ENCODE data around the gene APOBEC2. TPM values are rescaled to one million over a fixed set of nuclear protein-coding genes. Genes with fewer than 3 reads are reported as not detected.

The APOBEC2 gene
- total and polyA plus RNA-seq, 9 of the 15 experiments (the other 6 are each of a cell fraction or from before 2014, with no cell fraction given), result 0.25 to 1.6 TPM; not detected in 7

- TF ChIP-seq, protein P1, sequence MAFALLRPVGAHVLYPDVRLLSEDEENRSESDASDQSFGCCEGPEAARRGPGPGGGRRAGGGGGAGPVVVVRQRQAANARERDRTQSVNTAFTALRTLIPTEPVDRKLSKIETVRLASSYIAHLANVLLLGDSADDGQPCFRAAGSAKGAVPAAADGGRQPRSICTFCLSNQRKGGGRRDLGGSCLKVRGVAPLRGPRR (CRISPR knock-in tag; IDR thresholded peaks at IDR 0.05), result no peak
- TF ChIP-seq MAZ (CRISPR knock-in tag; conservative IDR thresholded peaks at IDR 0.05 in 1 of 2, IDR thresholded peaks at IDR 0.05 in 1 of 2) (peak; percentile 21 to 80), RHOXF2B (CRISPR knock-in tag; conservative IDR thresholded peaks at IDR 0.05) (no peak), E2F1 (CRISPR knock-in tag; IDR thresholded peaks at IDR 0.05) (peak; percentile 46; the same call in 1 of the 2 replicates), NR2C1 (IDR thresholded peaks at IDR 0.05) (no peak), NR2C1 (tag; IDR thresholded peaks at IDR 0.05) (peak; percentile 44; the same call in 1 of the 2 replicates), RNF2 (IDR thresholded peaks at IDR 0.05) (0 out of 2 replicates have a peak, but pooled peaks have one; percentile 37), TBP (optimal IDR thresholded peaks at IDR 0.05; ENCODE audit: low read depth, low read length) (peak; percentile 56), ILK (tag; IDR thresholded peaks at IDR 0.05; ENCODE audit: borderline replicate concordance, low read depth) (no peak), NFIC (IDR thresholded peaks at IDR 0.05) (peak; percentile 42; the same call in 1 of the 2 replicates), BHLHE40 (IDR thresholded peaks at IDR 0.05; ENCODE audit: low read length) (0 out of 2 replicates have a peak, but pooled peaks have one; percentile 38), MTA3 (IDR thresholded peaks at IDR 0.05; ENCODE audit: borderline replicate concordance) (0 out of 2 replicates have a peak, but pooled peaks have one; percentile 86), BRD4 (IDR thresholded peaks at IDR 0.05) (0 out of 2 replicates have a peak, but pooled peaks have one; percentile 39), PYGO2 (tag; IDR thresholded peaks at IDR 0.05) (no peak), RB1 (IDR thresholded peaks at IDR 0.05; ENCODE audit: low read depth) (peak; percentile 67), CBFA2T3 (IDR thresholded peaks at IDR 0.05) (no peak), CHCHD3 (CRISPR knock-in tag; IDR thresholded peaks at IDR 0.05) (0 out of 2 replicates have a peak, but pooled peaks have one; percentile 73), SP2 (IDR thresholded peaks at IDR 0.05; ENCODE audit: extremely low read depth, low read depth, low read length, poor library complexity, severe bottlenecking) (peak; percentile 68), ZNF263 (CRISPR knock-in tag; IDR thresholded peaks at IDR 0.05; ENCODE audit: borderline replicate concordance) (peak; percentile 70; the same call in 1 of the 2 replicates), DIDO1 (tag; IDR thresholded peaks at IDR 0.05; ENCODE audit: low read depth) (no peak), COPS2 (conservative IDR thresholded peaks at IDR 0.05) (no peak), JUND (IDR thresholded peaks at IDR 0.05; ENCODE audit: borderline replicate concordance, low read depth, low read length) (no peak), JUND (tag; IDR thresholded peaks at IDR 0.05; ENCODE audit: borderline replicate concordance, low read depth, low read length) (0 out of 3 replicates have a peak, but pooled peaks have one; percentile 35), ZBED1 (IDR thresholded peaks at IDR 0.05) (peak; percentile 49; the same call in 1 of the 2 replicates)
- TF ChIP-seq, protein P2, sequence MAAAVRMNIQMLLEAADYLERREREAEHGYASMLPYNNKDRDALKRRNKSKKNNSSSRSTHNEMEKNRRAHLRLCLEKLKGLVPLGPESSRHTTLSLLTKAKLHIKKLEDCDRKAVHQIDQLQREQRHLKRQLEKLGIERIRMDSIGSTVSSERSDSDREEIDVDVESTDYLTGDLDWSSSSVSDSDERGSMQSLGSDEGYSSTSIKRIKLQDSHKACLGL (CRISPR knock-in tag; IDR thresholded peaks at IDR 0.05; ENCODE audit: borderline replicate concordance, poor library complexity, severe bottlenecking), result peak; percentile 19
- TF ChIP-seq, protein P3, sequence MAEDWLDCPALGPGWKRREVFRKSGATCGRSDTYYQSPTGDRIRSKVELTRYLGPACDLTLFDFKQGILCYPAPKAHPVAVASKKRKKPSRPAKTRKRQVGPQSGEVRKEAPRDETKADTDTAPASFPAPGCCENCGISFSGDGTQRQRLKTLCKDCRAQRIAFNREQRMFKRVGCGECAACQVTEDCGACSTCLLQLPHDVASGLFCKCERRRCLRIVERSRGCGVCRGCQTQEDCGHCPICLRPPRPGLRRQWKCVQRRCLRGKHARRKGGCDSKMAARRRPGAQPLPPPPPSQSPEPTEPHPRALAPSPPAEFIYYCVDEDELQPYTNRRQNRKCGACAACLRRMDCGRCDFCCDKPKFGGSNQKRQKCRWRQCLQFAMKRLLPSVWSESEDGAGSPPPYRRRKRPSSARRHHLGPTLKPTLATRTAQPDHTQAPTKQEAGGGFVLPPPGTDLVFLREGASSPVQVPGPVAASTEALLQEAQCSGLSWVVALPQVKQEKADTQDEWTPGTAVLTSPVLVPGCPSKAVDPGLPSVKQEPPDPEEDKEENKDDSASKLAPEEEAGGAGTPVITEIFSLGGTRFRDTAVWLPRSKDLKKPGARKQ (CRISPR knock-in tag; IDR thresholded peaks at IDR 0.05), result no peak
Observed at GRCh38 chr6:41071923-41072835, 19.2 kb downstream of the APOBEC2 start, which contains the start of gene OARD1 (continued).

Data from K562 (cell line).